Peyer's patch (tissue), 4 donors: Measurements from ENCODE around the gene DAND5.

ENCODE experiments used
- POLR2A ChIP-seq, 2 donors: fragments of 450-650 bp; IDR thresholded peaks; one replicate each; pipeline ENCODE4 v1.5.1; 2017; ENCODE audit warnings: antibody characterized with exemption in 2 of 2, mild to moderate bottlenecking in 2 of 2, moderate library complexity in 2 of 2
- TF ChIP-seq, protein P1 (sequence below), 6 experiments: fragments of 450-650 bp in 4 of 6; fragments of 200-600 bp in 2 of 6; sonication (generic) in 1 of 6; IDR thresholded peaks; one replicate each; pipeline ENCODE4 v1.5.1; 2017 to 2019; ENCODE audit warnings: antibody characterized with exemption in 6 of 6, mild to moderate bottlenecking in 3 of 6, moderate library complexity in 1 of 6

GRCh38 chr19:12946092-12946721 is 23.2 kb upstream of the DAND5 start:
- no peak for TF ChIP-seq POLR2A (IDR thresholded peaks at IDR 0.05)
- TF ChIP-seq, protein P1, sequence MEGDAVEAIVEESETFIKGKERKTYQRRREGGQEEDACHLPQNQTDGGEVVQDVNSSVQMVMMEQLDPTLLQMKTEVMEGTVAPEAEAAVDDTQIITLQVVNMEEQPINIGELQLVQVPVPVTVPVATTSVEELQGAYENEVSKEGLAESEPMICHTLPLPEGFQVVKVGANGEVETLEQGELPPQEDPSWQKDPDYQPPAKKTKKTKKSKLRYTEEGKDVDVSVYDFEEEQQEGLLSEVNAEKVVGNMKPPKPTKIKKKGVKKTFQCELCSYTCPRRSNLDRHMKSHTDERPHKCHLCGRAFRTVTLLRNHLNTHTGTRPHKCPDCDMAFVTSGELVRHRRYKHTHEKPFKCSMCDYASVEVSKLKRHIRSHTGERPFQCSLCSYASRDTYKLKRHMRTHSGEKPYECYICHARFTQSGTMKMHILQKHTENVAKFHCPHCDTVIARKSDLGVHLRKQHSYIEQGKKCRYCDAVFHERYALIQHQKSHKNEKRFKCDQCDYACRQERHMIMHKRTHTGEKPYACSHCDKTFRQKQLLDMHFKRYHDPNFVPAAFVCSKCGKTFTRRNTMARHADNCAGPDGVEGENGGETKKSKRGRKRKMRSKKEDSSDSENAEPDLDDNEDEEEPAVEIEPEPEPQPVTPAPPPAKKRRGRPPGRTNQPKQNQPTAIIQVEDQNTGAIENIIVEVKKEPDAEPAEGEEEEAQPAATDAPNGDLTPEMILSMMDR (IDR thresholded peaks at IDR 0.05), result no peak
